ENCODE data around the gene ANK2. TPM values are rescaled to one million over a fixed set of nuclear protein-coding genes. Genes with fewer than 3 reads are reported as not detected.

Gene ANK2
- total and polyA plus RNA-seq, 2 of the 13 experiments (the other 11 are each of a cell fraction or from before 2014, with no cell fraction given), result 2.7 to 15.1 TPM

DNA sequence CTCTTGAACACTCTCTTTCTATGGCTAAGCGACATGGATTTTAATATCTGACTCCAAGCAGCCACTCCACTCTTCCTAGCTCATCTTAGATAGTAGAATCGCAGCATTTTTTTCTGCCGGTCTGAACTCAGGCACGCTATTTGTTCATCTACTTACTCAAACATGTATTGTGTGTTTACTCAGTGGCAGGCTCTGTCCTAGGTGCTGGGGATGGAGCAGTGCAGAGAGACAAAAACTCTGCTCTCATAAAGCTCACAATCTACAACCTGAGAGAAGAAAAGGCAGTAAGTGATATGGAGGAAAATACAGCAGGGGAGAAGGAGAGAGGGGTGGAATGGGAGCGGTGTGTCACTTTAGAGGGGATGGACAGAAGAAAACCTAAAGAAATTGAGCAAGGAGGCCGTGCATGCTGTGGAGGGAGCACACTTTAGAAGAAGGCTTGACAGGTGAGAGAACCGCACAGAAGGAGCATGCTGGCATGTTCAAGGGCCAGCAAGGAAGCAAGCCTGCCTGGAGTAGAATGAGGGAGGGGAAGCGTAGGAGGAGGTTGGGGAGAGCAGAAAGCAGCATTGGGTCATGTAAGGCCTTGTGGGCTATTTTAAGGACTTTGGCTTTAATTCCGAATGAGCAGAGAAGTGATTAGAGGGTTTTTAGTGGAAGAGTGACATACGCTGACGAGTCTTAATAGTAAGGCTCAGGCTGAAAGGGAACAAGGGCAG is 132.0 kb downstream of the ANK2 start (continued):
- peak; percentile 21; the same call in 1 of the 2 replicates for TF ChIP-seq HNF4A (CRISPR knock-in tag; IDR thresholded peaks at IDR 0.05)
- no peak for TF ChIP-seq HMGA1 (CRISPR knock-in tag; conservative IDR thresholded peaks at IDR 0.05)
- peak; percentile 52 for TF ChIP-seq THAP11 (CRISPR knock-in tag; IDR thresholded peaks at IDR 0.05)
- TF ChIP-seq NCOA2 (CRISPR knock-in tag; IDR thresholded peaks at IDR 0.05), result peak; percentile 48; the same call in 1 of the 2 replicates
- TF ChIP-seq TBX2 (CRISPR knock-in tag; IDR thresholded peaks at IDR 0.05; ENCODE audit: borderline replicate concordance), result peak; percentile 58; the same call in 1 of the 2 replicates
- TF ChIP-seq RARA (CRISPR knock-in tag; IDR thresholded peaks at IDR 0.05), result peak; percentile 62
- no peak for TF ChIP-seq GTF2F1 (IDR thresholded peaks at IDR 0.05; ENCODE audit: low read length)
- no peak for TF ChIP-seq ELF4 (CRISPR knock-in tag; IDR thresholded peaks at IDR 0.05; ENCODE audit: borderline replicate concordance)
- TF ChIP-seq KLF12 (CRISPR knock-in tag; IDR thresholded peaks at IDR 0.05; ENCODE audit: borderline replicate concordance), result no peak
- no peak for TF ChIP-seq RAD51 (IDR thresholded peaks at IDR 0.05; ENCODE audit: borderline replicate concordance)
- TF ChIP-seq ZNF644 (CRISPR knock-in tag; IDR thresholded peaks at IDR 0.05; ENCODE audit: low read depth), result 0 out of 2 replicates have a peak, but pooled peaks have one; percentile 65
- no peak for TF ChIP-seq ZNF496 (CRISPR knock-in tag; IDR thresholded peaks at IDR 0.05; ENCODE audit: insufficient replicate concordance)
- TF ChIP-seq, protein P1, sequence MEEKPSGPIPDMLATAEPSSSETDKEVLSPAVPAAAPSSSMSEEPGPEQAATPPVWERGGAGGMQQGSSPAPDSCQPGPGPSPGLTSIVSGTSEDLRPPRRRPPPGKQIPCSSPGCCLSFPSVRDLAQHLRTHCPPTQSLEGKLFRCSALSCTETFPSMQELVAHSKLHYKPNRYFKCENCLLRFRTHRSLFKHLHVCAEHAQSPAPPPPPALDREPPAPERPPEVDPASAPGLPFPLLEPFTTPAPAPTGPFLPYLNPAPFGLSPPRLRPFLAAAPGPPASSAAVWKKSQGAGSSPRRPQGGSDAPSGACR (CRISPR knock-in tag; IDR thresholded peaks at IDR 0.05), result no peak
- TF ChIP-seq ZNF652 (CRISPR knock-in tag; IDR thresholded peaks at IDR 0.05; ENCODE audit: borderline replicate concordance, low read depth), result no peak; the same call in 1 of the 2 replicates
- TF ChIP-seq ZNF749 (CRISPR knock-in tag; IDR thresholded peaks at IDR 0.05; ENCODE audit: borderline replicate concordance), result no peak
- TF ChIP-seq, protein P2, sequence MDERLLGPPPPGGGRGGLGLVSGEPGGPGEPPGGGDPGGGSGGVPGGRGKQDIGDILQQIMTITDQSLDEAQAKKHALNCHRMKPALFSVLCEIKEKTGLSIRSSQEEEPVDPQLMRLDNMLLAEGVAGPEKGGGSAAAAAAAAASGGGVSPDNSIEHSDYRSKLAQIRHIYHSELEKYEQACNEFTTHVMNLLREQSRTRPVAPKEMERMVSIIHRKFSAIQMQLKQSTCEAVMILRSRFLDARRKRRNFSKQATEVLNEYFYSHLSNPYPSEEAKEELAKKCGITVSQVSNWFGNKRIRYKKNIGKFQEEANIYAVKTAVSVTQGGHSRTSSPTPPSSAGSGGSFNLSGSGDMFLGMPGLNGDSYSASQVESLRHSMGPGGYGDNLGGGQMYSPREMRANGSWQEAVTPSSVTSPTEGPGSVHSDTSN (CRISPR knock-in tag; IDR thresholded peaks at IDR 0.05), result no peak
- no peak for TF ChIP-seq SOX13 (IDR thresholded peaks at IDR 0.05)
- TF ChIP-seq SOX13 (CRISPR knock-in tag; conservative IDR thresholded peaks at IDR 0.05 in 1 of 2, IDR thresholded peaks at IDR 0.05 in 1 of 2), result peak in 1 of 2 experiments; percentile 75; a peak in 2 of 4 replicates
- TF ChIP-seq ZNF768 (CRISPR knock-in tag; IDR thresholded peaks at IDR 0.05), result no peak
- TF ChIP-seq HDAC2 (CRISPR knock-in tag; IDR thresholded peaks at IDR 0.05), result peak; percentile 92
- TF ChIP-seq, protein P3, sequence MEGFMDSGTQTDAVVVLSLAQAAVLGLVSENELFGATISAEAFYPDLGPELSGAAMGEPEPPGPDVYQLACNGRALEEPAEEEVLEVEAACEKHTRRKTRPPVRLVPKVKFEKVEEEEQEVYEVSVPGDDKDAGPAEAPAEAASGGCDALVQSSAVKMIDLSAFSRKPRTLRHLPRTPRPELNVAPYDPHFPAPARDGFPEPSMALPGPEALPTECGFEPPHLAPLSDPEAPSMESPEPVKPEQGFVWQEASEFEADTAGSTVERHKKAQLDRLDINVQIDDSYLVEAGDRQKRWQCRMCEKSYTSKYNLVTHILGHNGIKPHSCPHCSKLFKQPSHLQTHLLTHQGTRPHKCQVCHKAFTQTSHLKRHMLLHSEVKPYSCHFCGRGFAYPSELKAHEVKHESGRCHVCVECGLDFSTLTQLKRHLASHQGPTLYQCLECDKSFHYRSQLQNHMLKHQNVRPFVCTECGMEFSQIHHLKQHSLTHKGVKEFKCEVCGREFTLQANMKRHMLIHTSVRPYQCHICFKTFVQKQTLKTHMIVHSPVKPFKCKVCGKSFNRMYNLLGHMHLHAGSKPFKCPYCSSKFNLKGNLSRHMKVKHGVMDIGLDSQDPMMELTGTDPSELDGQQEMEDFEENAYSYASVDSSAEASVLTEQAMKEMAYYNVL (CRISPR knock-in tag; IDR thresholded peaks at IDR 0.05; ENCODE audit: borderline replicate concordance), result peak; percentile 63; the same call in 1 of the 2 replicates
- no peak for TF ChIP-seq ZNF766 (CRISPR knock-in tag; IDR thresholded peaks at IDR 0.05; ENCODE audit: borderline replicate concordance)
- no peak for TF ChIP-seq ZNF772 (CRISPR knock-in tag; IDR thresholded peaks at IDR 0.05)
- TF ChIP-seq, protein P4, sequence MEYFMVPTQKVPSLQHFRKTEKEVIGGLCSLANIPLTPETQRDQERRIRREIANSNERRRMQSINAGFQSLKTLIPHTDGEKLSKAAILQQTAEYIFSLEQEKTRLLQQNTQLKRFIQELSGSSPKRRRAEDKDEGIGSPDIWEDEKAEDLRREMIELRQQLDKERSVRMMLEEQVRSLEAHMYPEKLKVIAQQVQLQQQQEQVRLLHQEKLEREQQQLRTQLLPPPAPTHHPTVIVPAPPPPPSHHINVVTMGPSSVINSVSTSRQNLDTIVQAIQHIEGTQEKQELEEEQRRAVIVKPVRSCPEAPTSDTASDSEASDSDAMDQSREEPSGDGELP (IDR thresholded peaks at IDR 0.05; ENCODE audit: borderline replicate concordance, low read depth), result no peak
- peak; percentile 58 for TF ChIP-seq FOSL2 (CRISPR knock-in tag; IDR thresholded peaks at IDR 0.05)
- no peak for TF ChIP-seq KDM5A (IDR thresholded peaks at IDR 0.05; ENCODE audit: borderline replicate concordance, low read length)
- TF ChIP-seq XRCC5 (optimal IDR thresholded peaks at IDR 0.05; ENCODE audit: low read length), result peak; percentile 54
- no peak; the same call in 1 of the 2 replicates for TF ChIP-seq EHMT2 (IDR thresholded peaks at IDR 0.05; ENCODE audit: borderline replicate concordance, low read depth, low read length)
